H9 (cell line): ENCODE data around the gene LRG1. TPM values are rescaled to one million over a fixed set of nuclear protein-coding genes. Genes with fewer than 3 reads are reported as not detected.

Source experiments
- DNase-seq: peaks from one replicate; pipeline ENCODE4 v3.0.0-alpha.2; 2017
- H2AFZ ChIP-seq: one replicate; pipeline ENCODE4 v1.6.1; 2013; ENCODE audit warnings: mild to moderate bottlenecking, low read length, control low read depth, moderate library complexity
- H2AK5ac ChIP-seq: 2 replicates; pipeline ENCODE4 v1.6.1; 2013; ENCODE audit warnings: low read length, control low read depth, mixed read lengths; ENCODE audit not compliant: insufficient read length
- H2BK120ac ChIP-seq: one replicate; pipeline ENCODE4 v1.6.1; 2013; ENCODE audit warnings: low read depth, mild to moderate bottlenecking, low read length, control low read depth, inconsistent platforms; ENCODE audit not compliant: poor library complexity, severe bottlenecking
- H2BK12ac ChIP-seq: 2 replicates; pipeline ENCODE4 v1.6.1; 2013; ENCODE audit warnings: low read length, control low read depth, mixed read lengths, low read depth; ENCODE audit not compliant: insufficient read length
- H2BK15ac ChIP-seq: 2 replicates; pipeline ENCODE4 v1.6.1; 2013; ENCODE audit warnings: low read depth, low read length, control low read depth
- H2BK20ac ChIP-seq: one replicate; pipeline ENCODE4 v1.6.1; 2013; ENCODE audit warnings: low read depth, mild to moderate bottlenecking, low read length, control low read depth, inconsistent platforms; ENCODE audit not compliant: poor library complexity, severe bottlenecking
- H2BK5ac ChIP-seq: 2 replicates; pipeline ENCODE4 v1.6.1; 2013; ENCODE audit warnings: low read length, control low read depth, mixed read lengths; ENCODE audit not compliant: insufficient read length
- H3K14ac ChIP-seq: 2 replicates; pipeline ENCODE4 v1.6.1; 2013; ENCODE audit warnings: low read length, control low read depth; ENCODE audit not compliant: insufficient read depth
- H3K18ac ChIP-seq: 2 replicates; pipeline ENCODE4 v1.6.1; 2013; ENCODE audit warnings: low read depth, mild to moderate bottlenecking, mixed read lengths, low read length, control low read depth; ENCODE audit not compliant: insufficient read length
- H3K23ac ChIP-seq: 2 replicates; pipeline ENCODE4 v1.6.1; 2013; ENCODE audit warnings: low read length, control low read depth, mixed read lengths, low read depth; ENCODE audit not compliant: insufficient read length
- H3K23me2 ChIP-seq: 2 replicates; pipeline ENCODE4 v1.6.1; 2013; ENCODE audit warnings: low read depth, mild to moderate bottlenecking, mixed read lengths, low read length, control low read depth; ENCODE audit not compliant: insufficient read length, poor library complexity, severe bottlenecking
- H3K27ac ChIP-seq: 2 replicates; pipeline ENCODE4 v1.5.1; 2013; ENCODE audit warnings: low read length, control low read depth, mixed read lengths, low read depth; ENCODE audit not compliant: insufficient read length
- H3K27me3 ChIP-seq: 2 replicates; pipeline ENCODE4 v1.6.1; 2013; ENCODE audit warnings: low read length, control low read depth, inconsistent platforms; ENCODE audit not compliant: insufficient read depth
- H3K4ac ChIP-seq: 2 replicates; pipeline ENCODE4 v1.6.1; 2013; ENCODE audit warnings: low read depth, mild to moderate bottlenecking, control low read depth, inconsistent platforms, low read length, moderate library complexity
- H3K4me1 ChIP-seq: 2 replicates; pipeline ENCODE4 v1.6.1; 2013; ENCODE audit warnings: low read length, control low read depth, inconsistent platforms; ENCODE audit not compliant: insufficient read depth
- H3K4me2 ChIP-seq: 2 replicates; pipeline ENCODE4 v1.6.1; 2013; ENCODE audit warnings: low read length, control low read depth, mixed read lengths; ENCODE audit not compliant: insufficient read length, insufficient read depth
- H3K56ac ChIP-seq: 2 replicates; pipeline ENCODE4 v1.6.1; 2013; ENCODE audit warnings: low read depth, mild to moderate bottlenecking, mixed read lengths, low read length, control low read depth; ENCODE audit not compliant: insufficient read length
- H3K79me1 ChIP-seq: 2 replicates; pipeline ENCODE4 v1.6.1; 2013; ENCODE audit warnings: low read depth, mild to moderate bottlenecking, moderate library complexity, low read length, control low read depth, inconsistent platforms; ENCODE audit not compliant: insufficient read depth, poor library complexity, severe bottlenecking
- H3K79me2 ChIP-seq: 2 replicates; pipeline ENCODE4 v1.6.1; 2013; ENCODE audit warnings: low read length, control low read depth, inconsistent platforms; ENCODE audit not compliant: insufficient read depth
- H3K9ac ChIP-seq: 2 replicates; pipeline ENCODE4 v1.6.1; 2013; ENCODE audit warnings: low read length, control low read depth, mixed read lengths; ENCODE audit not compliant: insufficient read length; ENCODE audit errors: extremely low read depth
- H3K9me3 ChIP-seq: one replicate; pipeline ENCODE4 v1.6.1; 2013; ENCODE audit warnings: low read depth, low read length, inconsistent platforms; ENCODE audit not compliant: control insufficient read depth
- H3T11ph ChIP-seq: one replicate; pipeline ENCODE4 v1.6.1; 2013; ENCODE audit warnings: mild to moderate bottlenecking, low read length, control low read depth, inconsistent platforms
- H4K20me1 ChIP-seq: one replicate; pipeline ENCODE4 v1.6.1; 2013; ENCODE audit not compliant: control insufficient read depth, insufficient read length, insufficient read depth
- H4K5ac ChIP-seq: 2 replicates; pipeline ENCODE4 v1.6.1; 2013; ENCODE audit warnings: low read depth, mild to moderate bottlenecking, mixed read lengths, low read length, control low read depth; ENCODE audit not compliant: insufficient read length
- H4K8ac ChIP-seq: replicated peaks from 2 replicates; pipeline ENCODE4 v1.6.1; 2013; ENCODE audit warnings: low read length, control low read depth, mixed read lengths, low read depth; ENCODE audit not compliant: insufficient read length
- H4K91ac ChIP-seq: 2 replicates; pipeline ENCODE4 v1.6.1; 2013; ENCODE audit warnings: low read depth, mild to moderate bottlenecking, moderate library complexity, mixed read lengths, low read length, control low read depth; ENCODE audit not compliant: insufficient read length
- H3K27ac Mint-ChIP-seq, 3 experiments: 2 replicates in 2 of 3; 3 replicates in 1 of 3; pipeline ENCODE4 v1.8.0; 2020 to 2021; ENCODE audit warnings: mixed read lengths in 3 of 3, mild to moderate bottlenecking in 1 of 3, moderate library complexity in 1 of 3
- H3K27me3 Mint-ChIP-seq: 2 replicates; pipeline ENCODE4 v1.8.0; 2021; ENCODE audit warnings: low read depth, mild to moderate bottlenecking, moderate library complexity, mixed read lengths
- H3K36me3 Mint-ChIP-seq, 3 experiments: 2 replicates in 2 of 3; 3 replicates in 1 of 3; pipeline ENCODE4 v1.8.0; 2020 to 2021; ENCODE audit warnings: low read depth in 3 of 3, mixed read lengths in 3 of 3; ENCODE audit not compliant: insufficient read depth in 1 of 3
- H3K4me1 Mint-ChIP-seq, 2 experiments: 2 replicates each; pipeline ENCODE4 v1.8.0; 2020; ENCODE audit warnings: mixed read lengths in 2 of 2
- H3K4me3 Mint-ChIP-seq, 2 experiments: 2 replicates in 1 of 2; 3 replicates in 1 of 2; pipeline ENCODE4 v1.8.0; 2020 to 2021; ENCODE audit warnings: mild to moderate bottlenecking in 2 of 2, mixed read lengths in 2 of 2, moderate library complexity in 1 of 2
- H3K9me3 Mint-ChIP-seq, 2 experiments: 2 replicates in 1 of 2; 3 replicates in 1 of 2; pipeline ENCODE4 v1.8.0; 2020; ENCODE audit warnings: mild to moderate bottlenecking in 2 of 2, mixed read lengths in 2 of 2, moderate library complexity in 1 of 2
- WGBS: extraction: QIAGEN DNeasy Blood & Tissue Kit; methylation state at CpG from one replicate; pipeline ENCODE4 v1.1.7; 2013; ENCODE audit warnings: missing lambda C conversion rate, low lambda C conversion rate, mixed read lengths; ENCODE audit not compliant: insufficient read length; ENCODE audit errors: extremely low coverage; 5-methylcytosine and 5-hydroxymethylcytosine counted together
- total RNA-seq: library from RNA; stranded (reverse); gene quantifications from 2 replicates; pipeline ENCODE4 v1.2.1, GENCODE V29; 2021
- TF ChIP-seq, protein P1 (sequence below): fragments of 200-600 bp; sonication (generic); conservative IDR thresholded peaks from 3 replicates; pipeline ENCODE4 v1.8.0; 2021; ENCODE audit warnings: antibody characterized with exemption, mild to moderate bottlenecking

Gene LRG1
- total RNA-seq, 1 experiment from 2014 or later = 0.24 TPM

DNA sequence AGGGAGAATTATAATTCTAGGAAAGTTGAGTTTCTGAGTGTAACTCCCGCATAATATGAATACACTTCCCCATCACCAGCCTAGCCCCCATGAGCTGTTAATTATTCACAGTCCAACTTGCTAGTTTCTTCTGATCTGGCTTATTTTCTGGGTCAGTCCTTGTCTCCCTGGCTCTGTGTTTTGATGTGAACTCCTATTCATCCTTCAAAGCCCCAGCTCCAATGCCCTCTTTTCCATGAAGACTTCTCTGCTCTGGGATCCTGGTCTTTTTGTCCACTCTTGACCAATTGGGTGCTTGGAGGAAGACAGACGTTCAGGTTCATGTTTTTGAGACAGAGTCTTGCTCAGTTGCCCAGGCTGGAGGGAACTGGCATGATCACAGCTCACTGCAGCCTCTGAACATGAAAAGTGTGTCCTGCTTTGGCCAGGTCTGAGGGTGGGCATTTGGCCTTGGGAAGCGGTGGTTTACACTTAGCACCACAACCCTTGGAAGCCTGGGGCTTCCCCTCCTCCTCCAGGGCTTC is 605 bp downstream of the LRG1 start:
- TF ChIP-seq, protein P1, sequence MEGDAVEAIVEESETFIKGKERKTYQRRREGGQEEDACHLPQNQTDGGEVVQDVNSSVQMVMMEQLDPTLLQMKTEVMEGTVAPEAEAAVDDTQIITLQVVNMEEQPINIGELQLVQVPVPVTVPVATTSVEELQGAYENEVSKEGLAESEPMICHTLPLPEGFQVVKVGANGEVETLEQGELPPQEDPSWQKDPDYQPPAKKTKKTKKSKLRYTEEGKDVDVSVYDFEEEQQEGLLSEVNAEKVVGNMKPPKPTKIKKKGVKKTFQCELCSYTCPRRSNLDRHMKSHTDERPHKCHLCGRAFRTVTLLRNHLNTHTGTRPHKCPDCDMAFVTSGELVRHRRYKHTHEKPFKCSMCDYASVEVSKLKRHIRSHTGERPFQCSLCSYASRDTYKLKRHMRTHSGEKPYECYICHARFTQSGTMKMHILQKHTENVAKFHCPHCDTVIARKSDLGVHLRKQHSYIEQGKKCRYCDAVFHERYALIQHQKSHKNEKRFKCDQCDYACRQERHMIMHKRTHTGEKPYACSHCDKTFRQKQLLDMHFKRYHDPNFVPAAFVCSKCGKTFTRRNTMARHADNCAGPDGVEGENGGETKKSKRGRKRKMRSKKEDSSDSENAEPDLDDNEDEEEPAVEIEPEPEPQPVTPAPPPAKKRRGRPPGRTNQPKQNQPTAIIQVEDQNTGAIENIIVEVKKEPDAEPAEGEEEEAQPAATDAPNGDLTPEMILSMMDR = no peak
- no peak overlapping the region for H3K27ac Mint-ChIP-seq
- no CpG with 5 or more reads among the region's 3 CpGs for WGBS

More for the DNA sequence above, 605 bp downstream of the LRG1 start:
- H3K14ac ChIP-seq = no peak overlapping the region
- H3K9me3 Mint-ChIP-seq = peaks cover 0 to 4% of the 10 kb centered on the region in 2 experiments; a peak in 2 of 5 replicates
- H3K4ac ChIP-seq = no peak overlapping the region
- no peak overlapping the region for H2BK15ac ChIP-seq
- H2AFZ ChIP-seq = no peak overlapping the region
- H3K36me3 Mint-ChIP-seq = no peaks in the 10 kb centered on the region
- H3K4me3 Mint-ChIP-seq = no peak overlapping the region
- no peak overlapping the region for H3K18ac ChIP-seq
- no peak overlapping the region for H4K91ac ChIP-seq
- no peak for DNase-seq
- peaks cover 6 to 15% of the 10 kb centered on the region in 2 experiments for H3K4me1 Mint-ChIP-seq
- no peak overlapping the region for H2AK5ac ChIP-seq
- no peak overlapping the region for H2BK120ac ChIP-seq
- H3K23me2 ChIP-seq = peaks cover 3% of the 10 kb centered on the region
- no peak overlapping the region for H3K9ac ChIP-seq
- no peak overlapping the region for H2BK12ac ChIP-seq
- no peak overlapping the region for H3K23ac ChIP-seq
- no peaks in the 10 kb centered on the region for H4K20me1 ChIP-seq
- H3K4me2 ChIP-seq = no peak overlapping the region
- no peak overlapping the region for H3K56ac ChIP-seq
- H3T11ph ChIP-seq = no peak overlapping the region
- peaks cover 35% of the 10 kb centered on the region for H3K27me3 Mint-ChIP-seq
- H2BK20ac ChIP-seq = no peak overlapping the region
- H3K79me2 ChIP-seq = no peaks in the 10 kb centered on the region
- H3K9me3 ChIP-seq = no peaks in the 10 kb centered on the region
- H3K27ac ChIP-seq = no peak overlapping the region
- H2BK5ac ChIP-seq = no peak overlapping the region
- H3K79me1 ChIP-seq = no peaks in the 10 kb centered on the region
- H3K27me3 ChIP-seq = no peaks in the 10 kb centered on the region; the same call in 1 of the 2 replicates
- no peaks in the 10 kb centered on the region for H3K4me1 ChIP-seq
- no peak overlapping the region for H4K8ac ChIP-seq
- no peak overlapping the region for H4K5ac ChIP-seq
